Measurements from ENCODE around the gene LIMCH1. TPM values are rescaled to one million over a fixed set of nuclear protein-coding genes. Genes with fewer than 3 reads are reported as not detected.

LIMCH1 gene
- total and polyA plus RNA-seq, 3 donors from 2014 or later = 14.0 to 20.9 (median 18.6) TPM

DNA sequence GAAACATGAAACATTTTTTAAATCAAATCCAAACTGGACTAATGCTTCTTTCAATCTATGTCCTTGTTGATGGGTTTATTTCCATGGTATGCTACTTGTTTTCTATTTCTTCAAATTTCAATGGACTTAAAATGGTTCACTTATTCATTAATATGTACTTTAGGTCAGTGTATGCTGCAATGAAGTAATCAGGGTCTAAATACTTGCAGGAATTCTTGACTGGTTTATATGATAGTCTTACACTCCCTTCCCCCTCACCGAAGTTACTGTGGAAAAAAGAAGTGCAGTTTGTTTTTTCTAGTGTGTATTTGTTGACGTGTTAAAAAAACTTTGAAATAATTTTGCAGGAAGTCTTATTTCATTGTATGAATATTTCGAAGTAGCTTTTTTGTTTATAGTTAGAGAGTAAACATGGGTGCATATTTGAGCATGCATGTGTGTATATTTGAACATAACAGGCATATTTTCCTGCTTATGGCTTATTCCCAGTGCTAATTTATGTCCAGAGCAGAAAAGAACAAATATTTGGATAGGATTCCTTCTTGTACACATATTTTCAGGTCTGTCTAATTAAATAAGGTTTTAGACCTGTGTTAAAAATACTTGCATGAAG is 65.0 kb downstream of the LIMCH1 start:
- TF ChIP-seq POLR2A (IDR thresholded peaks at IDR 0.05) = no peak
- TF ChIP-seq, protein P1, sequence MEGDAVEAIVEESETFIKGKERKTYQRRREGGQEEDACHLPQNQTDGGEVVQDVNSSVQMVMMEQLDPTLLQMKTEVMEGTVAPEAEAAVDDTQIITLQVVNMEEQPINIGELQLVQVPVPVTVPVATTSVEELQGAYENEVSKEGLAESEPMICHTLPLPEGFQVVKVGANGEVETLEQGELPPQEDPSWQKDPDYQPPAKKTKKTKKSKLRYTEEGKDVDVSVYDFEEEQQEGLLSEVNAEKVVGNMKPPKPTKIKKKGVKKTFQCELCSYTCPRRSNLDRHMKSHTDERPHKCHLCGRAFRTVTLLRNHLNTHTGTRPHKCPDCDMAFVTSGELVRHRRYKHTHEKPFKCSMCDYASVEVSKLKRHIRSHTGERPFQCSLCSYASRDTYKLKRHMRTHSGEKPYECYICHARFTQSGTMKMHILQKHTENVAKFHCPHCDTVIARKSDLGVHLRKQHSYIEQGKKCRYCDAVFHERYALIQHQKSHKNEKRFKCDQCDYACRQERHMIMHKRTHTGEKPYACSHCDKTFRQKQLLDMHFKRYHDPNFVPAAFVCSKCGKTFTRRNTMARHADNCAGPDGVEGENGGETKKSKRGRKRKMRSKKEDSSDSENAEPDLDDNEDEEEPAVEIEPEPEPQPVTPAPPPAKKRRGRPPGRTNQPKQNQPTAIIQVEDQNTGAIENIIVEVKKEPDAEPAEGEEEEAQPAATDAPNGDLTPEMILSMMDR (IDR thresholded peaks at IDR 0.05) = no peak
- WGBS, 2 donors = 71 to 72% methylated on average over 3 of the region's 3 CpGs
- Histone ChIP-seq H3K4me1 (no peaks in the 10 kb centered on the region), H3K9me3 (no peaks in the 10 kb centered on the region), H3K27ac (no peak overlapping the region), H3K27me3 (no peaks in the 10 kb centered on the region), H3K36me3 (ENCODE audit: low read depth, missing control alignments) (no peaks in the 10 kb centered on the region), H3K4me3 (no peak overlapping the region)
- DNase-seq = no peak
- intact Hi-C loops (cut with DNase I; ENCODE audit: low total_unique reads) = no loop called here

DNA sequence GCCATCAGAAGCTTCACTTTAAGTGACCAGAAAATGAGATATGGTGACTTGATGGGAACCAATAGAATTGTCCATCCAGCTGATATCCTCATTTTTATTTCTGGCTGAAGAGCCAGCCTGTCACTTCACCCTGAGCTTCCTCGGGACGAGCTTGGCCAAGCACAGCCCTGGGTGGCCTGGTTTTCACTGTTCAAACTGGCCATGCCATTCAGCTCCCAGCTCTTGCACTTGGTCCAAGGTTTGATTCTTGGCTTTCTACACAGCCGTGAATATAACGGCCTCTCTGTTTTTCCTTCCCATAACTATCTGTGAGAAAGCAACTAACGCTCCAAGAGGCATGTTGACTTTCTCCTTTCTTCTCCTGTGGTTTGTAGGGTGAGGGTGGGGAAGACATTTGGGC is 71.9 kb downstream of the LIMCH1 start:
- 89 to 97% methylated on average over 5 of the region's 5 CpGs for WGBS, 2 donors
- H3K27me3 ChIP-seq = no peaks in the 10 kb centered on the region
- TF ChIP-seq, protein P1 (IDR thresholded peaks at IDR 0.05) = no peak
- TF ChIP-seq POLR2A (IDR thresholded peaks at IDR 0.05) = no peak
- no peak for DNase-seq
- H3K36me3 ChIP-seq (ENCODE audit: low read depth, missing control alignments) = no peaks in the 10 kb centered on the region
- H3K4me3 ChIP-seq = no peak overlapping the region
- no peak overlapping the region for H3K27ac ChIP-seq
- H3K9me3 ChIP-seq = no peaks in the 10 kb centered on the region
- peaks cover 3% of the 10 kb centered on the region for H3K4me1 ChIP-seq
- intact Hi-C loops (cut with DNase I; ENCODE audit: low total_unique reads) = no loop called here

DNA sequence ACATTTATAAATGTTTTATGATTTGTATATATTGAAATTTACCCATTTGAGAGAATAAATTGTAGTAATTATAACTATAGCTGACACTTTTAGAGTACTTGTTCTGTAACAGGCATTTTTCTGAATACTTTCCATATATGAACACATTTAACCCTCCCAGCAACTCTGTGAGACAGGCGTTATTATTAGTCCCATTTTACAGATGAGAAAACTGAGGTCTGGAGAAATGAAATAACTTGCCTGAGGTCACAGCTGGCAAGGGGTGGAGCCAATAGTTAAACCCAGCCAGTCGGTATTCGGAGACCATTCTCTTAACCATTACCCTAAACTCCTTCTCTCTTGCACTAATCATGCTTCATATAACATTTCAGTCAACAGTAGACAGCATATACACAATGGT is 72.5 kb downstream of the LIMCH1 start:
- Histone ChIP-seq H3K36me3 (ENCODE audit: low read depth, missing control alignments) (no peaks in the 10 kb centered on the region), H3K27me3 (no peaks in the 10 kb centered on the region), H3K4me3 (no peak overlapping the region), H3K27ac (no peak overlapping the region), H3K9me3 (no peaks in the 10 kb centered on the region), H3K4me1 (peaks cover 3% of the 10 kb centered on the region)
- DNase-seq = no peak
- WGBS, 2 donors = 95% methylated on average over 3 of the region's 3 CpGs
- TF ChIP-seq, protein P1 (IDR thresholded peaks at IDR 0.05) = no peak
- TF ChIP-seq POLR2A (IDR thresholded peaks at IDR 0.05) = no peak
- intact Hi-C loops (cut with DNase I; ENCODE audit: low total_unique reads) = no loop called here

DNA sequence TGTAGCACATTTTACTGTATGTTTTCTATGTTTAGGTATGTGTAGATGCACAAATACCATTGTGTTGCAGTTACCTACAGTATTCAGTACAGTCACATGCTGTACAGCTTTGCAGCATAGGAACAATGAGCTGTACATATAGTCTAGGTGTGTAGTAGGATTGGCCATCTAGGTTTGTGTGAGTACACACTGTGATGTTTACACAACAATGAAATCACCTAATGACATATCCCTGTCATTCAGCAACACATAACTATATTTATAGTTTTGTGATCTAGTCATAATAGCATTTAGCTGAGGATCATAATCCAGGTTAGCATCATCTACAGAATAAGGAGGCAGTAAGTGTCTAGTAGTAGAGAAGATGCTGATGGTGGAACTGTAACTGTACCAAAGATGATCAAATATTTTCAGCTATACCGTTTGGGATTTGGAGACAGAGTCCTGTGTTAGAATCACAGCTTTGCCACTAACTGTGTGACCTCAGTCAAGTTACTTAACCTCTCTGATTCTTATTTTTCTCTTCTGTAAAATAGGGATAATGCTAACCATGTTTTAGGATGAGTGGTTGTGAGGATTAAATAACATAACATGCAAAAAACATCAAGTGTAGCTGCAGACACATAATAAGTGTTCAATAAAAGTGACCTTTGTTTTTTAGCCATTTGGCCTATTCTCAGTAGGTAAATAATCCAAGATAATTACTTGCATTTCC is 73.3 kb downstream of the LIMCH1 start:
- Histone ChIP-seq H3K27ac (no peak overlapping the region), H3K9me3 (no peaks in the 10 kb centered on the region), H3K4me1 (peaks cover 3% of the 10 kb centered on the region), H3K4me3 (no peak overlapping the region), H3K36me3 (ENCODE audit: low read depth, missing control alignments) (no peaks in the 10 kb centered on the region), H3K27me3 (no peaks in the 10 kb centered on the region)
- WGBS, 2 donors = 87 to 93% methylated on average over 1 of the region's 1 CpG
- intact Hi-C loops (cut with DNase I; ENCODE audit: low total_unique reads) = no loop called here
- no peak for TF ChIP-seq POLR2A (IDR thresholded peaks at IDR 0.05)
- TF ChIP-seq, protein P1 (IDR thresholded peaks at IDR 0.05) = no peak
- no peak for DNase-seq

All from testis (tissue), 3 donors.